Esophagus squamous epithelium (tissue), 4 donors: Measurements from ENCODE around the gene CEPT1.

Experiments used
- CTCF ChIP-seq, 6 experiments: fragments of 450-650 bp in 4 of 6; fragments of 200-600 bp in 2 of 6; sonication (generic) in 2 of 6; IDR thresholded peaks; one replicate each; pipeline ENCODE4 v1.5.1; 2016 to 2019; ENCODE audit warnings: antibody characterized with exemption in 6 of 6, mild to moderate bottlenecking in 4 of 6, moderate library complexity in 4 of 6
- POLR2A ChIP-seq, 4 donors: fragments of 450-650 bp; IDR thresholded peaks; one replicate each; pipeline ENCODE4 v1.6.1; 2017; ENCODE audit warnings: antibody characterized with exemption in 4 of 4, mild to moderate bottlenecking in 4 of 4, moderate library complexity in 3 of 4

- TF ChIP-seq CTCF (IDR thresholded peaks at IDR 0.05) (no peak), POLR2A (IDR thresholded peaks at IDR 0.05) (no peak)
Observed at GRCh38 chr1:111202366-111202706, 62.3 kb downstream of the CEPT1 start.
